G401.6 (cell line): ENCODE measurements around the gene ZXDC.

Experiments
- FAIRE-seq: peaks from 2 replicates; lab custom pipeline; 2012; peaks lifted over from hg19 to GRCh38; lab: Jason Lieb, UNC

Gene ZXDC

DNA sequence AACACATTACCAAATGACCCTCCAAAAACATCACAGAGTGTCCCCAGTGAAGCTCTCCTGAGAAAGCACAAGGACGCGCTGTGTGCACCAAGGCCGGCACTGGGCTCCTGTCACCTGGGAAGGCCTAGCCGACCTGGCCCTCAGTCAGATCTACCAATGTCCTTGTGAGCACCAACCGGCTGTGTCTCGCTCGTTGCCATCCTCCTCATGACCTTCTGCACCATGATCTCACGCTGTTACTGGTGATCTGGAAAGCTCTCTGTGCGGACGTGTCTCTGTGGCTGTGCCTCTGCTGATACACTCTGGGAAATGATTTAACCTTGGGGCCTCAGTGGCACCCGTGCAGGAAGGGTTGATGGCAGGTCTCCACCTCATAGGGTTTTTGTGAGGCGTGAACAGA is 24.2 kb downstream of the ZXDC start:
- no peak for FAIRE-seq

DNA sequence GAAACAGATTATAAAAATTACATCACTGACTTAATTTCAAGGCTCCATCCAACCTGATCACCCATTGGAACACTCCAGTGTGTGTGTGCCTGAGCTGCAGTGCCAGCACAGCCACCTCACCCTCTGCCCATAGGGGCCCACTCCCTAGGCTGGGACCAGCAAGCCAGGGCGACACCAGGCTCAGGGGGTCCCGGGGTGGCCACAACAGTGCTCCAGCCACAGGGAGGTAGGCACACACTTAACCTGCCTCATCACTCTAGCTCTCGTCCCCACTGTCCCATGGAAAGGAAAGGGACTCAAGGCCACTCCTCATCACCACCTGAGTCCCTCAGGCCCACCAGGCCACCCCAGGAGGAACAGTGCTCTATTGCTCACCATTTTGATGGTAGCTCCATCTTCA is 24.9 kb downstream of the ZXDC start:
- FAIRE-seq: no peak

DNA sequence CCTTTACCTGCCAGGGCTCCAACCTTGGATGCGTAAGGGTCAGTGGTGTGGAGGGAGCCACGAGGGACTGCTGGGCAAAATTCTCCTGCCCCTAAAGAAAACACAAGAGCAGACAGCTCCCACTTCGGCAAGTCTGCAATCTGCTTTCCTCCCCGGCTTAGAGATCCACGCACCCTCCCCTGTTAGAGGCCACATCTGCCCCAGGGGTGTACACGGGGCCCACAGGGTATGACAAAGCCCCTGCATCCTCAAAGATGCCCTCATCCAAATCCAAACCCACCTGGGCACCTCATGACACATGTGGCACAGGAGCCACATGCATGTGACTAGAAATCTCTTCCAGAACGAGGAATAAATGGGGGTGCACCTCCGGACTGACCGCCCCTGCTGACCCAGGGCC is 25.5 kb downstream of the ZXDC start:
- no peak for FAIRE-seq

- no peak for FAIRE-seq
These were observed 26.1 kb downstream of the ZXDC start for GRCh38 chr3:126449621-126450051.

DNA sequence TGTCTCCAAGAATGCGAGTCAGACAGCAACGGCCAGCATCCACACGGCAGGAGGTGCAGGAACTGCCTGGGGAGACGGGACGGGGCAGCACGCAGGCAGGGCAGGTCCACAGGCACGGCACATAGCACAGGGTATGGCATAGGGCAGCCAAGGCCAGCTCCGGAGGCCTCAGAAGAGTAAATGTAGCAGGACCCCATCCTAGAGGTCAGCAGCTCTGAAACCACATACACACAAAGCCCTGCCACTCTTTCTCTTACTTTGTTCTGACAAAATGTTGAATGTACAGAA is 26.9 kb downstream of the ZXDC start:
- no peak for FAIRE-seq

GRCh38 chr3:126448136-126448892 is 27.4 kb downstream of the ZXDC start:
- no peak for FAIRE-seq

DNA sequence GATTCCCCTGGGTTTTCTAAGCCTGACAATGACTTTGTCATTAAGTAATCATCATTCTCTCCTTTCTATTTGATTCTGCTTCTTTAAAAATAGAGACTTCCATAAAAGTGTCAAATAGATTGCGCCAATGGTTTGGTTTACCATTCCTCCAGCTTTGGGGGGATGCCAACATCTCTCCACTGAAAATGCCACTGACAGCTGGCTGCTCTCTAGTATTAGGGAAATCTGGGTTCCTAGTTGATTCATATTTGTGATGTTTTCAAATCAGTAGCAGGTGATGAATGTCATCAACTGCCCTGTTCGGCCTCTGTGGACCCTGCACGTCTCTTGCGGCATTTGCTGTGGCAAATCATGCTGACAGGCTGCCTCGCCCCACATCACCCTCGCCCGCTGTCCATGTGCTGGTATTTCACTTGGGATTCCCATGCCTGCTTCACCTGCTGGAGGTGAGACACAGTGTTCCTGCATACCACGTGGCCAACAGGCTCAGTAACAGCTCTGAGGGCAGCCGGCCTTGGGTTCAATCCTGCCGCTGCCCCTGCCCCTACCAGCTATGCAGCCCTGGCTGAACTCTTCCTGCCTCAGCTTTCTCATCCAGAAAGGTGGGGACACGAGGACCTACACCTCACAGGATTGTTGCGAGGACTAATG is 28.1 kb downstream of the ZXDC start:
- FAIRE-seq: no peak

GRCh38 chr3:126446791-126447190 is 28.9 kb downstream of the ZXDC start:
- no peak for FAIRE-seq

- FAIRE-seq: no peak
These were observed 29.4 kb downstream of the ZXDC start for GRCh38 chr3:126446301-126446700.

DNA sequence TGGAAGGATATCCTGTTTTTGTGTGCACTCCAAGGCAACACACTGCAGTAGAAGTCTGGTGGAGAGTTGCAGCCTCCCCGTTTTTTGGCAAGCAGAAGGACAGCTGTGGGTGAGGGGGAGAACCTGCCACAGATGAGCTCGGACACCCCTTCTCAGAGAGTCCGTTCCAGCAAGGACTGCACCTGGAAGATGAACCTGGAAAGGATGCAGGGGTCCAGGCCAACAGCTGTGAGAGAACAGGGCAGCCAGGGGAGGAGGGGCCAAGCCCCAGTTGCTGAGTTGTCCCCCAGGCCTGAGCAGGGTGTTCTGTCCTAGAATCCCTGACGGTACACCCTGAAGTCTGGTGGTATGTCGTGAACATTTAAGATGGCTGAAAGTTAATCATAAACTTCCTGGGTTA is 30.2 kb downstream of the ZXDC start:
- no peak for FAIRE-seq

- no peak for FAIRE-seq
These were observed 32.8 kb downstream of the ZXDC start for GRCh38 chr3:126442856-126443242.

DNA sequence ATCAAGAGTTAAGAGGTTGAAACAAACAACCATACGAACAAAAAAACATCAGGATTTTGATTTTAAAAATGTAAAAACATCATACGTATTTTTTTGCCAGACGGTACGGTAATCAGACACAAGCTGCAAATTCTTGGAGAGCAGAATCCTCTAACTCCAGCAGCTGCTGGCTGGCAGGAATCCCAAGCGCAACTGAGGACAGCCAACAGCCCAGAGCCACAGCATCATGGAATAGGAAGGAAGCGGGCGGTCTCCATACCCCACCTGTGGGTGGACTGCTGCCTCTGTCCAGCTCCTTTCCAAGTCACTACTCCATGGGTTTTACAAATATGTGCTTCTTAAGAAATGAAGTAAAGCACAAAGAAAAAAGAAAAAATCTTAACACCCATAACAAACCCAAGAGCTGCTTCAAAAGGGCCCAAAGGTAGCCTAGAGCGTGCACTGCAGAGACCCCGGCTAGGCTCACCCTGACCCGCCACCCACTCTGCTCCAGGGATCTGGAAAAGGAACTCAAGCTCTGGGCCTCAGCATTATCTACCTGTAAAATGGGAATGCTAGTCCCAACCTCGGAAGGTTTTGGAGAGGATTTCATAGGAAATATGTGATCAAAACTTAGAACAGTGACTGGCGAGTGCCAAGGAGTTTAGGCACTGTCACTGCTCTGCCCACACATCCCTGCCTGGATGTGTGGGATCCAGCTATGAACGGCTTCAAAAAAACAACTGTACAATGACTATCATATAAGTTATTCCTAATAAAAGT is 33.4 kb downstream of the ZXDC start:
- no peak for FAIRE-seq

DNA sequence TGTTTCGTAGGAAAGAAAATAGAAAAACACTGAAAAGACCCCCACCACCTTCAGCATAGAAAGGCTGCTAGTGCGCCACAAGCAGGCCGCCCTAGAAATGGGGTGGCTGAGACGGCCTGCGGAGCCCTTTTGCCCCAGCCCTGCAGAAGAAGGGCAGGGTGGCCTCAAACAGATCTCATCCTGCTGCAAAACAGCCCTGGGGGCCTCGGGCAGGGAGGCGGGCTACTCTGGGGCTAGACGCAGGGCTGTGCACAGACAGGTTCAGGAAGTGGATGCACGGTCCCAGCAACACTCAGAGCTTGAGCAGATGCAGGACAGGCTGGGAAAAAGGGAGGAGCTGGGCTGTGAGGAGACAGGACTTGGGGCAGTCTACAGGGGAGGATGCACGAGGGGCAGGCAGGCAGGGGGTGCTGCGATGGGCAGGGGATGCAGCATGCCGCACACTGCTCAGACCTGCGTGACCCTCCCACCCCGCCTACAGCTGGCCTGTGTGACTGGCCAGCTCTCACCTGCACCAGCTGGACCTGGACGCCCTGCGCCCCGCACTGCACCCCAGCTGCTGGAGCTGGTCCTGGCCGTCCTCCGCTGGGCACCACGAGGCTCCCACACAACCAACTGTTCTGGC is 34.3 kb downstream of the ZXDC start:
- no peak for FAIRE-seq

DNA sequence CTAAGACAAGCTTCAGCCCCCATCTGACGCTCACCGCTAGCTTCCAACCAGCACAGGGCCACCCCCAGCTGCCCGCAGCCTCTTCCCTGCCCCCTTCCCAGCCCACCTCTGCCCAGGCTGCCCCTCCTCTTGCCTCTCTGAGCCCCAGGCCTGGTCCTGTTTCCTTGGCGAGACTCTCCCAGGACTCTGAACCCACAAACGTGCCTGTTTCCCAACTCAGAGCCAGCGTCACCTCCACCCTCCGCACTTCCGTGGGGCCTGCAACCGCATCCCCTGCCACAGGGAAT is 35.0 kb downstream of the ZXDC start:
- FAIRE-seq: no peak

GRCh38 chr3:126439968-126440708 is 35.6 kb downstream of the ZXDC start:
- FAIRE-seq: no peak

DNA sequence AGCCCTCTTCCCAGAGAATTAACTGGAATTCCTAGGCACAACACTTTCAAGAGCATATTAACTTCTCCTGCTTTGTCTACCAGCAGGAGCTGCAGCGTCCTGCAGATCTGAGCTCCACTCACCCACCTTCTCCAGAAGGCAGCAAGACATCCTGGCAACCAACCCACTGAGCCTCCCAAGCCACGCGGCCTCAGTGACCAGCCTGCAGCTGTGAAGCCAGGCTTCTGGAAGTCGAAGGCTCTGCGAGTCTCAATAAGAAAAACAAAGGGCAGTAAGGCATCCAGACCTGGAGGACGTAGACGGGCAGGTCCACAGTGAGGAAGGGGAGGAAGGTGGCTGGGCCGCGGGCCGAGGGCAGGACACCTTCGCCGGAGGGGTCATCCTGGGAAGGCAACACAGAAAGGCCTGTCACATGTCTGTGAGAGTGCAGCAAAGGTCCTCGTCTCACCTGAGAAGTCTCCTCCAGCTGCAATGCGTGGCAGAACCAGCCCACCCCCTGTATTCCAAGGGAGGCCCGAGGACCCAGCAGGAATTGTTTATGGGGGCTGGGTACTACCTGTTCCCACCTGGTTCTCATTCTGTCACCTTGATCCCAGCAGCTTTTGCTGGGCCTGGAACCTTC is 36.2 kb downstream of the ZXDC start:
- FAIRE-seq: no peak

DNA sequence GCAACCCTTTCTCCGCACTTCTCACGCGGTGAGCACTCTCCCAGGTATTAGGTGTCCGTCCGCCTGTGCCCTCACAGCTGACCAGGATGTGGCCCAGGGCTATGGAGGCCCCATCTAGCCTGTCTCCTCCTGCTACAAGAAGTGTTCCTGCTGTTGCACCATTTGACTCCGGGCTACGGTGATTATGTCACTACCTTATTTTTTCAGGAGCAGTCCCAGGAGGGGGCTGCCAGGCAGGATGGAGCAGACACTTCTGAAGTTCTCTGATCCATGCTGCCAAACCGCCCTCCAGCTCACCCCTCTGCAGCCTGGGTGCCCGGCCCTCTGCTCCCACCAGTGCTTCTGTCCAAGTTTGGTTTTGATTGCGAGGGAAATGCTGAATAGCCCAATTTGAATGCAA is 36.9 kb downstream of the ZXDC start:
- no peak for FAIRE-seq

DNA sequence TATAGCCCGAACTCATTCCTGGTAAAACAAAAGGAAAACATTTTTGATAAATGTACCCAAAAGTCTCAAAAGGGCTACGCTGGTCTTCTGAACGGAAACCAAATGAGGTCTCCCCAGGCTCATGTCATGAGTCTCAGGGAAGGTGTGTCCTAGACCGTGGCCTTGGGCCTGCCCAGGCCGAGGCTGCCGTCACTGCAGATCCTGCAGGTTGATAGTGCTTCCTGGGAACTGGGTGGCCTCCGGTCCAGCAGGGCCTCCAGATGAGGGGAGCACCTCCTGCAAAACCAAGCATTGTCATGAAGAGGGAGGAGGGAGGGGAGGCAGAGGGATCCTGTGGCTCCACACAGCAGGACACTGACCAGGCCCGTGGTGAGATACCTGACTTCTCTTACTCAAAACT is 37.5 kb downstream of the ZXDC start:
- no peak for FAIRE-seq

DNA sequence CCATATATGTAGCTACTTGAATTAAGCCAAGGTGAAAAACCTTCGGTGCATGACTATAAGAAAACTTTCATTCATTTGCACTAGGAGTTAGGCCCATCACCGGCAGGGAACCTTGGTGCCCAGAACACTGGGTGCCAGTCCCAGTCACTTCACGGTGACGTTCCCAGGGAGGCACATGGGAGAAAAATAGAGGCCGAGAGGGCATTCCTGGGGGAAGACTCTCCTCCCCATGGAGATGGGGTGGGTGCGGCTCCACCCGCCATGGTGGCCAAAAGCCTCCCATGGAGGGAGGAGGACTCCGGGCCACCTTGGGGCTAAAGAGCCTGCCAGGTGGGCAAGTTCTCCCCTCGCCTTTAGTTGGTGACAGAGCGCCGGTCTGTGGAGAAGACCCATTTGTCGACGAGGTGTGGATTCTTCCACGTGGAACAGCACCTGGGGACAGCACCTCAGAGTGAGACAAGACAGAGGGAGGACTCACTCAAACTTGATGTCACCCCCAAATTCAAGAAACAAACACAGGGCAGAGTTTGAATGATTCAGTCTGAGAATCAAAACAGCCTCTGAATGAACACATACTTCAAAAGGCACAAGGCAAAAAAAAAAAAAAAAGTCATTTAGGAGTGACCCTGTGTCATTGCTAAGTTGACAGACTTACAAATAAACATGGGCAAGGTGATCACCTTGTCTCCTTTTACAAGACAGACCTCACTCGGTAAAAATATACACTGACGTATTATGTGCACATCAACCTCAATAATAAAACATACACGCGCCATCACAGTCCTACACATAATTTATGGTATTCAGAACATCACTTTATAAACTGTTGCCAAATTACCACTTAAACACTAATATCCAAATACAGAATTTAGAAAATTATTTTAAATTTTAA is 38.6 kb downstream of the ZXDC start:
- FAIRE-seq: no peak

- no peak for FAIRE-seq
These were observed 40.0 kb downstream of the ZXDC start for GRCh38 chr3:126435456-126436315.
